Activated CD8-positive, alpha-beta T cell treated with anti-CD3 and anti-CD28 coated beads, Interleukin-2, amount 10 ng/mL, durations not matched to agents 7 days and 5 days (primary cell): Measurements from ENCODE around the gene SPZ1. TPM values are rescaled to one million over a fixed set of nuclear protein-coding genes. Genes with fewer than 3 reads are reported as not detected.
"Not testable (repeated sequence)": the region's sequence is repeated elsewhere in the genome, so short reads cannot be mapped to it uniquely, and the experiment has no call there.

ENCODE experiments used
- ATAC-seq: fragments of 150-1000 bp; cut with Tn5 transposase; one replicate; pipeline ENCODE4 v1.10.0; 2021; ENCODE audit warnings: moderate library complexity
- CTCF ChIA-PET: fragments of 350-600 bp; sonication (Branson Sonifier 250); formaldehyde crosslinking; loops from one replicate; lab custom pipeline; 2021; ENCODE audit warnings: antibody characterized with exemption; lab: Charles Lee
- POLR2A ChIA-PET: fragments of 350-600 bp; sonication (Branson Sonifier 250); formaldehyde crosslinking; loops from one replicate; lab custom pipeline; 2021; ENCODE audit warnings: antibody characterized with exemption; lab: Charles Lee
- DNase-seq: peaks from one replicate; pipeline ENCODE4 v3.0.0-alpha.2; 2020
- H3K27ac Mint-ChIP-seq: one replicate; pipeline ENCODE4 v1.8.0; 2021; ENCODE audit warnings: mild to moderate bottlenecking, mixed read lengths
- H3K27me3 Mint-ChIP-seq: one replicate; pipeline ENCODE4 v1.8.0; 2021; ENCODE audit warnings: low read depth, mixed read lengths
- H3K36me3 Mint-ChIP-seq: one replicate; pipeline ENCODE4 v1.8.0; 2021; ENCODE audit warnings: low read depth, mixed read lengths
- H3K4me1 Mint-ChIP-seq: one replicate; pipeline ENCODE4 v1.8.0; 2021; ENCODE audit warnings: low read depth, mixed read lengths
- H3K4me3 Mint-ChIP-seq: one replicate; pipeline ENCODE4 v1.8.0; 2021; ENCODE audit warnings: mild to moderate bottlenecking, mixed read lengths
- H3K9me3 Mint-ChIP-seq: one replicate; pipeline ENCODE4 v1.8.0; 2022; ENCODE audit warnings: mixed read lengths; ENCODE audit not compliant: insufficient read depth
- total RNA-seq, 2 experiments: library from RNA; stranded (reverse); gene quantifications; one replicate each; pipeline ENCODE4 v1.2.3, GENCODE V29; 2021

SPZ1 gene
- total RNA-seq, 2 experiments from 2014 or later = not detected

- H3K27me3 Mint-ChIP-seq = peaks cover 12% of the 10 kb centered on the region
- no peak for DNase-seq
- ChIA-PET POLR2A (no interaction called here), CTCF (no interaction called here)
- no peak overlapping the region for H3K27ac Mint-ChIP-seq
- no peak for ATAC-seq
- no peak overlapping the region for H3K4me3 Mint-ChIP-seq
- no peaks in the 10 kb centered on the region for H3K4me1 Mint-ChIP-seq
- no peaks in the 10 kb centered on the region for H3K9me3 Mint-ChIP-seq
- no peaks in the 10 kb centered on the region for H3K36me3 Mint-ChIP-seq
Measured at GRCh38 chr5:80337379-80337778, 17.6 kb downstream of the SPZ1 start.

- POLR2A ChIA-PET = no interaction called here
Measured at GRCh38 chr5:80339116-80339515, 19.3 kb downstream of the SPZ1 start.

GRCh38 chr5:80341016-80341775, 21.4 kb downstream of the SPZ1 start:
- H3K4me1 Mint-ChIP-seq = peaks cover 6% of the 10 kb centered on the region
- POLR2A ChIA-PET = no interaction called here

More at GRCh38 chr5:80339116-80339515, 19.3 kb downstream of the SPZ1 start:
- H3K4me3 Mint-ChIP-seq = no peak overlapping the region
- no peak for ATAC-seq
- H3K27me3 Mint-ChIP-seq = peaks cover 12% of the 10 kb centered on the region
- no peak overlapping the region for H3K27ac Mint-ChIP-seq
- no peaks in the 10 kb centered on the region for H3K4me1 Mint-ChIP-seq
- no peaks in the 10 kb centered on the region for H3K36me3 Mint-ChIP-seq
- no peak for DNase-seq
- no peaks in the 10 kb centered on the region for H3K9me3 Mint-ChIP-seq
- CTCF ChIA-PET = no interaction called here

DNA sequence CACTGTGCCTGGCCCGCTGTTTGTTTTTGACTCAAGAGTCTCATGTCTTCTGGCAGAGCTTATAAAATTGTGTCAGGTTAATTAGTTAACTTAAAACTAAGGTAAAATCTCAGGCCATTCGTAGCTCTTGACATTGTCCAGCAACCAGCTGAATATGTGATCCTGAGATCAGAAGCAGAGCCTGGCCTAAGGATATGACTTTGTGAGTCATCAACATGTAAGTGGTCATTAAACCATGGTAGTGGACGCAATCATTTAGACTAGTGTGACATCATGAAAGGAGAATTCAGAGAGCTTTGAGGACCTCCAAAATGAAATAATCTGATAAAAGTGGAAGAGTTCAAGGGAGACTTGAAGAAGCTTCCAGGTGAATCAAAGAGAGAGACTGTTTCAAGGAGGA, 23.3 kb downstream of the SPZ1 start:
- DNase-seq (no peak), ATAC-seq (no peak)
- Mint-ChIP-seq H3K36me3 (no peaks in the 10 kb centered on the region), H3K27me3 (peaks cover 6% of the 10 kb centered on the region), H3K4me1 (peaks cover 6% of the 10 kb centered on the region), H3K4me3 (no peak overlapping the region), H3K9me3 (no peaks in the 10 kb centered on the region), H3K27ac (no peak overlapping the region)
- ChIA-PET CTCF (no interaction called here), POLR2A (no interaction called here)

More at GRCh38 chr5:80341016-80341775, 21.4 kb downstream of the SPZ1 start:
- no peak for DNase-seq
- CTCF ChIA-PET = interaction anchor here (1.1 to 1.2 kb wide), 2 partner anchors 10 to 20 kb away, joined by 3 read pairs; no protein-coding TSS in a partner anchor
- peaks cover 11% of the 10 kb centered on the region for H3K27me3 Mint-ChIP-seq
- no peaks in the 10 kb centered on the region for H3K36me3 Mint-ChIP-seq
- no peak for ATAC-seq
- H3K27ac Mint-ChIP-seq = no peak overlapping the region
- H3K9me3 Mint-ChIP-seq = no peaks in the 10 kb centered on the region
- H3K4me3 Mint-ChIP-seq = no peak overlapping the region

GRCh38 chr5:80346055-80346454, 26.3 kb downstream of the SPZ1 start:
- Mint-ChIP-seq H3K36me3 (no peaks in the 10 kb centered on the region), H3K9me3 (no peaks in the 10 kb centered on the region), H3K27me3 (peaks cover 4% of the 10 kb centered on the region), H3K27ac (no peak overlapping the region), H3K4me1 (peaks cover 6% of the 10 kb centered on the region), H3K4me3 (no peak overlapping the region)
- ATAC-seq = peak; percentile 53
- ChIA-PET CTCF (interaction anchor here (0.7 to 1.6 kb wide), 12 partner anchors 10 to 328 kb away, joined by 3 to 6 read pairs (median 3); no protein-coding TSS in a partner anchor), POLR2A (interaction anchor here (0.5 to 0.6 kb wide), 2 partner anchors 24 to 1719 kb away, joined by 3 read pairs; no protein-coding TSS in a partner anchor)
- peak; percentile 57 for DNase-seq

GRCh38 chr5:80348171-80348570, 28.4 kb downstream of the SPZ1 start:
- H3K27ac Mint-ChIP-seq = no peak overlapping the region
- CTCF ChIA-PET = no interaction called here
- H3K36me3 Mint-ChIP-seq = no peaks in the 10 kb centered on the region
- no peak overlapping the region for H3K4me3 Mint-ChIP-seq
- no peaks in the 10 kb centered on the region for H3K9me3 Mint-ChIP-seq
- POLR2A ChIA-PET = no interaction called here
- H3K4me1 Mint-ChIP-seq = peaks cover 6% of the 10 kb centered on the region
- no peak for ATAC-seq
- H3K27me3 Mint-ChIP-seq = no peaks in the 10 kb centered on the region
- no peak for DNase-seq

- H3K9me3 Mint-ChIP-seq, DNase-seq, H3K4me1 Mint-ChIP-seq, H3K27ac Mint-ChIP-seq, ATAC-seq, H3K4me3 Mint-ChIP-seq, POLR2A ChIA-PET, H3K36me3 Mint-ChIP-seq, H3K27me3 Mint-ChIP-seq: not testable (repeated sequence)
- CTCF ChIA-PET = interaction anchor here (0.6 kb wide), 1 partner anchor 10 kb away, joined by 3 read pairs; no protein-coding TSS in a partner anchor
Measured at GRCh38 chr5:80351019-80351418, 31.2 kb downstream of the SPZ1 start.

DNA sequence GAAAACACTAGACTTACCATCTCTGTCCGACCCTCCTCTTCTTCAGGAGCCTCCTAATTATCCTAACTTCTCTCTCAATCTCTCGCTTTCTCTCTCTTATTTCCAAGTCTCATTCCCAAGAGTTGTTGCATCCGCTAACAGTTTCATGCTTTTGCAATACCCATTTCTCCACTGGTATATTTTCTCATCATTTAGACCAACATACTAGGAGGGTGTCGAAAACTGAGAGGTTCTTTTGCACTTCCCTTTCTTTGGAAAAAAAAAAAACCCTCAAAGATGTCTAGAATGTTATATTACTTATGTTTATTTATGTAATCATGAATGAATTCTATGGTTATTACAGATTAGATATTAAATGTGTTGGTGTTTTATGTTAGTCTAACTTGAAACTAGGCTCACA, 35.9 kb downstream of the SPZ1 start:
- ATAC-seq (no peak), DNase-seq (no peak)
- H3K4me1 Mint-ChIP-seq = peaks cover 4% of the 10 kb centered on the region
- no peaks in the 10 kb centered on the region for H3K36me3 Mint-ChIP-seq
- POLR2A ChIA-PET = no interaction called here
- no peaks in the 10 kb centered on the region for H3K9me3 Mint-ChIP-seq
- CTCF ChIA-PET = no interaction called here
- no peak overlapping the region for H3K27ac Mint-ChIP-seq
- no peak overlapping the region for H3K4me3 Mint-ChIP-seq
- H3K27me3 Mint-ChIP-seq = peaks cover 2% of the 10 kb centered on the region

- Mint-ChIP-seq H3K4me3 (no peak overlapping the region), H3K27me3 (peaks cover 2% of the 10 kb centered on the region), H3K4me1 (peaks cover 4% of the 10 kb centered on the region), H3K9me3 (no peaks in the 10 kb centered on the region), H3K36me3 (no peaks in the 10 kb centered on the region), H3K27ac (no peak overlapping the region)
- DNase-seq (no peak), ATAC-seq (no peak)
- ChIA-PET POLR2A (no interaction called here), CTCF (interaction anchor here (1.3 kb wide), 1 partner anchor 12 kb away, joined by 4 read pairs; no protein-coding TSS in a partner anchor)
Measured at GRCh38 chr5:80357671-80358070, 37.9 kb downstream of the SPZ1 start.

DNA sequence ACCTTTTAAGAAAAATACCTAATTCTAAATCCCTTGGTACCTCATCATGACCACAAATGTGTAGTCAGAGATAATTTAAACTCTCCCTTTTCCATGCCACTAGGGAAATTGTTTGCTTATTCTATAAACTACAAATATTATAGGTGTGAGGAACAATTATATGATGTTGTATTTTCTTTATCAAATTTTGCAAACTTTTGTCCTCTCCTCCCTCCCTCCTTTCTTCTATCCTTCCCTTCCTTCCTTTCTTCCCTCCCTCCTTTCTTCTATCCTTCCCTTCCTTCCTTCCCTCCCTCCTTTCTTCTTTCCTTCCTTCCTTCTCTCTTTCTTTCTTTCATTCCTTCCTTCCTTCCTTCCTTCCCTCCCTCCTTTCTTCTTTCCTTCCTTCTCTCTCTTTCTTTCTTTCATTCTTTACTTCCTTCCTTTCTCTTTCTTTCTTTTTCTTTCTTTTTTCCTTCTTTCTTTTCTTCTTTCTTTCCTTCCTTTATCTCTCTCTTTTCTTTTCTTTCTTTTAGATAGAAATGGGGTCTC, 41.2 kb downstream of the SPZ1 start:
- Mint-ChIP-seq H3K4me3 (no peak overlapping the region), H3K27me3 (peaks cover 5% of the 10 kb centered on the region), H3K4me1 (peaks cover 4% of the 10 kb centered on the region), H3K9me3 (no peaks in the 10 kb centered on the region), H3K27ac (no peak overlapping the region), H3K36me3 (no peaks in the 10 kb centered on the region)
- DNase-seq (no peak), ATAC-seq (no peak)
- ChIA-PET POLR2A (no interaction called here), CTCF (interaction anchor here (0.6 kb wide), 1 partner anchor 15 kb away, joined by 3 read pairs; no protein-coding TSS in a partner anchor)

DNA sequence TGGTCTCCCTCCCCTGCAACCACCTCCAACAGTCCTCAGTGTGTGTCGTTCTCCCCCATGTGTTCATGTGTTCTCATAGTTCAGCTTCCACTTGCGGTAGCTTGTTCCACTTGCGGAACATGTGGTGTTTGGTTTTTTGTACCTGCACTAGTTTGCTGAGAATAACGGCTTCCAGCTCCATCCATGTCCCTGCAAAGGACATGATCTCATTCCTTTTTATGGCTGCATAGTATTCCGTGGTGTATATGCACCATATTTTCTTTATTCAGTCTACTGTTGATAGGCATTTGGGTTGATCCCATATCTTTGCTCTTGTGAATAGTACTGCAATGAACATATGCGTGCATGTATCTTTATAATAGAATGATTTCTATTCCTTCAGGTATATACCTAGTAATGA, 45.1 kb downstream of the SPZ1 start:
- no peak overlapping the region for H3K27ac Mint-ChIP-seq
- ATAC-seq (no peak), DNase-seq (no peak)
- peaks cover 3% of the 10 kb centered on the region for H3K27me3 Mint-ChIP-seq
- H3K36me3 Mint-ChIP-seq = no peaks in the 10 kb centered on the region
- no peaks in the 10 kb centered on the region for H3K4me1 Mint-ChIP-seq
- H3K4me3 Mint-ChIP-seq = no peak overlapping the region
- no peaks in the 10 kb centered on the region for H3K9me3 Mint-ChIP-seq
- CTCF ChIA-PET = no interaction called here
- POLR2A ChIA-PET = no interaction called here
